Neural cell (in vitro differentiated cells): ENCODE measurements around the gene ARL4A. TPM values are rescaled to one million over a fixed set of nuclear protein-coding genes. Genes with fewer than 3 reads are reported as not detected.

Experiments
- H2AFZ ChIP-seq: fragments of 200-600, 300-800 bp; sonication (generic), shearing (Covaris generic); 2 replicates; pipeline ENCODE4 v1.6.0; 2014; ENCODE audit warnings: low read depth, mild to moderate bottlenecking, antibody characterized with exemption, low read length, moderate library complexity
- H3F3A ChIP-seq: fragments of 200-600 bp; shearing (Covaris generic); 2 replicates; pipeline ENCODE4 v1.6.1; 2016; ENCODE audit warnings: mild to moderate bottlenecking, moderate library complexity, mixed read lengths, antibody characterized with exemption, low read length; ENCODE audit not compliant: insufficient read depth, poor library complexity, severe bottlenecking
- H3K27ac ChIP-seq: fragments of 200-600, 300-800 bp; sonication (generic), shearing (Covaris generic); 2 replicates; pipeline ENCODE4 v1.5.1; 2014; ENCODE audit warnings: mild to moderate bottlenecking, low read length, moderate library complexity
- H3K27me3 ChIP-seq: fragments of 300-800, 200-600 bp; sonication (generic), shearing (Covaris generic); 2 replicates; pipeline ENCODE4 v1.6.0; 2014; ENCODE audit warnings: mild to moderate bottlenecking, low read depth, low read length, moderate library complexity; ENCODE audit not compliant: insufficient read depth
- H3K36me3 ChIP-seq: fragments of 300-800, 200-600 bp; sonication (generic), shearing (Covaris generic); 2 replicates; pipeline ENCODE4 v1.5.1; 2014; ENCODE audit warnings: mild to moderate bottlenecking, antibody characterized with exemption, low read length, moderate library complexity; ENCODE audit not compliant: insufficient read depth
- H3K4me2 ChIP-seq: fragments of 300-800, 200-600 bp; sonication (generic), shearing (Covaris generic); 2 replicates; pipeline ENCODE4 v1.6.0; 2014; ENCODE audit warnings: mild to moderate bottlenecking, low read length
- H3K4me3 ChIP-seq: fragments of 300-800, 200-600 bp; sonication (generic), shearing (Covaris generic); 2 replicates; pipeline ENCODE4 v1.5.1; 2014; ENCODE audit warnings: mild to moderate bottlenecking, low read length, moderate library complexity
- H3K79me2 ChIP-seq: fragments of 200-600 bp; shearing (Covaris generic); replicated peaks from 2 replicates; pipeline ENCODE4 v1.6.0; 2014; ENCODE audit warnings: mild to moderate bottlenecking, low read length, moderate library complexity; ENCODE audit not compliant: insufficient read depth
- H3K9ac ChIP-seq: fragments of 300-800, 200-600 bp; sonication (generic), shearing (Covaris generic); 2 replicates; pipeline ENCODE4 v1.6.1; 2016; ENCODE audit warnings: mild to moderate bottlenecking, low read length, mixed read lengths
- H3K9me2 ChIP-seq: fragments of 200-600 bp; shearing (Covaris generic); 2 replicates; pipeline ENCODE4 v1.6.1; 2016; ENCODE audit warnings: mild to moderate bottlenecking, low read length, mixed read lengths; ENCODE audit not compliant: insufficient read depth
- H3K9me3 ChIP-seq: fragments of 200-600, 300-800 bp; sonication (generic), shearing (Covaris generic); 2 replicates; pipeline ENCODE4 v1.6.1; 2016; ENCODE audit warnings: mild to moderate bottlenecking, mixed run types, low read length, moderate library complexity, mixed read lengths
- H4K20me1 ChIP-seq: fragments of 200-600 bp; shearing (Covaris generic); 2 replicates; pipeline ENCODE4 v1.6.1; 2016; ENCODE audit warnings: mild to moderate bottlenecking, mixed run types; ENCODE audit not compliant: insufficient read depth
- EP300 ChIP-seq: fragments of 450-650 bp; conservative IDR thresholded peaks from 2 replicates; pipeline ENCODE4 v1.6.1; 2014; ENCODE audit warnings: antibody characterized with exemption, mild to moderate bottlenecking, moderate library complexity; ENCODE audit not compliant: poor library complexity, severe bottlenecking
- EZH2 ChIP-seq: fragments of 200-600, 300-800 bp; shearing (Covaris generic), sonication (generic); IDR thresholded peaks from 2 replicates; pipeline ENCODE4 v1.6.1; 2014; ENCODE audit warnings: antibody characterized with exemption, low read length, borderline replicate concordance, mild to moderate bottlenecking; ENCODE audit not compliant: insufficient read depth, poor library complexity, severe bottlenecking
- MXI1 ChIP-seq: fragments of 450-650 bp; conservative IDR thresholded peaks from 2 replicates; pipeline ENCODE4 v1.6.1; 2014; ENCODE audit warnings: antibody characterized with exemption, mild to moderate bottlenecking; ENCODE audit not compliant: poor library complexity, severe bottlenecking
- POLR2AphosphoS5 ChIP-seq: IDR thresholded peaks from 2 replicates; pipeline ENCODE4 v1.6.1; 2012
- RAD21 ChIP-seq: fragments of 450-650 bp; conservative IDR thresholded peaks from 2 replicates; pipeline ENCODE4 v1.6.1; 2014; ENCODE audit warnings: antibody characterized with exemption, mild to moderate bottlenecking, moderate library complexity
- SMC3 ChIP-seq: fragments of 450-650 bp; conservative IDR thresholded peaks from 2 replicates; pipeline ENCODE4 v1.6.1; 2014; ENCODE audit warnings: antibody characterized with exemption, mild to moderate bottlenecking, moderate library complexity; ENCODE audit not compliant: poor library complexity
- TAF1 ChIP-seq: IDR thresholded peaks from 2 replicates; pipeline ENCODE4 v1.6.1; 2012; ENCODE audit warnings: low read depth
- polyA plus RNA-seq: library from polyadenylated mRNA; depleted of rRNA; stranded (reverse); fragments of >200 nt; gene quantifications from 2 replicates; pipeline ENCODE4 v1.2.3, GENCODE V29; 2014
- TF ChIP-seq, protein P1 (sequence below): IDR thresholded peaks from 2 replicates; pipeline ENCODE4 v1.6.1; 2012; ENCODE audit warnings: borderline replicate concordance
- TF ChIP-seq, protein P2 (sequence below): fragments of 450-650 bp; IDR thresholded peaks from 2 replicates; pipeline ENCODE4 v1.5.1; 2014; ENCODE audit warnings: antibody characterized with exemption, mild to moderate bottlenecking, moderate library complexity; ENCODE audit not compliant: poor library complexity, severe bottlenecking

ARL4A gene
- polyA plus RNA-seq, 1 donor from 2014 or later, result 10.9 TPM

DNA sequence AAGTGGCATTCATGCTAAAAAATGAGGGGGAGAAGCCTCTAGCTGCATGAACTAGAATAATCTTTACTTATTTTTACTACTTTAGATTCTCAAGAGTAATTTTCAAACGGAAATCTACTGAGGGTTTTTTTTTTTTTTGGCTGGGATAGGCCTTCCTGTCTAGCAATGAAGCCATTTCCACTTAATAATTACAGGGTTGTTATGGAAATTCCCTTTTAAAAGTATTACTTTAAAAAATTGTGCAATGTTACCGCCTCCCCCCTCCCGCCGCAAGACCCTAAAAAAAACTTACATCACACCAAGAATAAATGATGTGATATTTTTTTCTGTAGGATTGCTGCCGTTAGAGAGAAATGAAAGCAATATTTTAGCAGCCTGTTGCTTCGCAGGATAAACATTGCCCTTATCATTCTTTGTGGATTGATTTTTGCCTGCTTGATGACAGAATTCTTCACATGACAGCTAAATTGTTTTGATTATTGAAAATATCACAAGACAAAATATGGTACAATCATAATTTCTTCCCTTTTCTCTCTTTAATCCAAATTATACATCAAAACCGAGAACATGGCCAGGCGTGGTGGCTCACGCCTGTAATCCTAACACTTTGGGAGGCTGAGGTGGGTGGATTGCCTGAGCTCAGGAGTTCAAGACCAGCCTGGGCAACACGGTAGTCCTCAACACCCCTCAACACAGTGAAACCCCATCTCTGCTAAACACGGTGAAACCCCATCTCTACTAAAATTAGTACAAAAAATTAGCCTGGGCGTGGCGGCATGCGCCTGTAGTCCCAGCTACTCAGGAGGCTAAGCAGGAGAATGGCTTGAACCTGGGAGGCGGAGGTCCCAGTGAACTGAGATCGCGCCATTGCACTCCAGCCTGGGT, 32.8 kb downstream of the ARL4A start:
- Histone ChIP-seq H2AFZ (no peak overlapping the region), H3K4me3 (no peak overlapping the region), H3K9ac (no peak overlapping the region), H3K79me2 (no peaks in the 10 kb centered on the region), H3K27me3 (peaks cover 4% of the 10 kb centered on the region), H3K36me3 (no peaks in the 10 kb centered on the region), H4K20me1 (no peaks in the 10 kb centered on the region), H3K9me2 (no peaks in the 10 kb centered on the region), H3K27ac (no peak overlapping the region), H3F3A (no peaks in the 10 kb centered on the region), H3K4me2 (no peak overlapping the region), H3K9me3 (no peaks in the 10 kb centered on the region)
- TF ChIP-seq, protein P1, sequence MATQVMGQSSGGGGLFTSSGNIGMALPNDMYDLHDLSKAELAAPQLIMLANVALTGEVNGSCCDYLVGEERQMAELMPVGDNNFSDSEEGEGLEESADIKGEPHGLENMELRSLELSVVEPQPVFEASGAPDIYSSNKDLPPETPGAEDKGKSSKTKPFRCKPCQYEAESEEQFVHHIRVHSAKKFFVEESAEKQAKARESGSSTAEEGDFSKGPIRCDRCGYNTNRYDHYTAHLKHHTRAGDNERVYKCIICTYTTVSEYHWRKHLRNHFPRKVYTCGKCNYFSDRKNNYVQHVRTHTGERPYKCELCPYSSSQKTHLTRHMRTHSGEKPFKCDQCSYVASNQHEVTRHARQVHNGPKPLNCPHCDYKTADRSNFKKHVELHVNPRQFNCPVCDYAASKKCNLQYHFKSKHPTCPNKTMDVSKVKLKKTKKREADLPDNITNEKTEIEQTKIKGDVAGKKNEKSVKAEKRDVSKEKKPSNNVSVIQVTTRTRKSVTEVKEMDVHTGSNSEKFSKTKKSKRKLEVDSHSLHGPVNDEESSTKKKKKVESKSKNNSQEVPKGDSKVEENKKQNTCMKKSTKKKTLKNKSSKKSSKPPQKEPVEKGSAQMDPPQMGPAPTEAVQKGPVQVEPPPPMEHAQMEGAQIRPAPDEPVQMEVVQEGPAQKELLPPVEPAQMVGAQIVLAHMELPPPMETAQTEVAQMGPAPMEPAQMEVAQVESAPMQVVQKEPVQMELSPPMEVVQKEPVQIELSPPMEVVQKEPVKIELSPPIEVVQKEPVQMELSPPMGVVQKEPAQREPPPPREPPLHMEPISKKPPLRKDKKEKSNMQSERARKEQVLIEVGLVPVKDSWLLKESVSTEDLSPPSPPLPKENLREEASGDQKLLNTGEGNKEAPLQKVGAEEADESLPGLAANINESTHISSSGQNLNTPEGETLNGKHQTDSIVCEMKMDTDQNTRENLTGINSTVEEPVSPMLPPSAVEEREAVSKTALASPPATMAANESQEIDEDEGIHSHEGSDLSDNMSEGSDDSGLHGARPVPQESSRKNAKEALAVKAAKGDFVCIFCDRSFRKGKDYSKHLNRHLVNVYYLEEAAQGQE, result no peak
- no peak for TF ChIP-seq TAF1
- no peak for TF ChIP-seq EP300
- TF ChIP-seq, protein P2, sequence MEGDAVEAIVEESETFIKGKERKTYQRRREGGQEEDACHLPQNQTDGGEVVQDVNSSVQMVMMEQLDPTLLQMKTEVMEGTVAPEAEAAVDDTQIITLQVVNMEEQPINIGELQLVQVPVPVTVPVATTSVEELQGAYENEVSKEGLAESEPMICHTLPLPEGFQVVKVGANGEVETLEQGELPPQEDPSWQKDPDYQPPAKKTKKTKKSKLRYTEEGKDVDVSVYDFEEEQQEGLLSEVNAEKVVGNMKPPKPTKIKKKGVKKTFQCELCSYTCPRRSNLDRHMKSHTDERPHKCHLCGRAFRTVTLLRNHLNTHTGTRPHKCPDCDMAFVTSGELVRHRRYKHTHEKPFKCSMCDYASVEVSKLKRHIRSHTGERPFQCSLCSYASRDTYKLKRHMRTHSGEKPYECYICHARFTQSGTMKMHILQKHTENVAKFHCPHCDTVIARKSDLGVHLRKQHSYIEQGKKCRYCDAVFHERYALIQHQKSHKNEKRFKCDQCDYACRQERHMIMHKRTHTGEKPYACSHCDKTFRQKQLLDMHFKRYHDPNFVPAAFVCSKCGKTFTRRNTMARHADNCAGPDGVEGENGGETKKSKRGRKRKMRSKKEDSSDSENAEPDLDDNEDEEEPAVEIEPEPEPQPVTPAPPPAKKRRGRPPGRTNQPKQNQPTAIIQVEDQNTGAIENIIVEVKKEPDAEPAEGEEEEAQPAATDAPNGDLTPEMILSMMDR, result no peak
- TF ChIP-seq POLR2AphosphoS5, result no peak
- TF ChIP-seq SMC3, result no peak
- no peak for TF ChIP-seq MXI1
- no peak for TF ChIP-seq RAD21
- no peak for TF ChIP-seq EZH2

DNA sequence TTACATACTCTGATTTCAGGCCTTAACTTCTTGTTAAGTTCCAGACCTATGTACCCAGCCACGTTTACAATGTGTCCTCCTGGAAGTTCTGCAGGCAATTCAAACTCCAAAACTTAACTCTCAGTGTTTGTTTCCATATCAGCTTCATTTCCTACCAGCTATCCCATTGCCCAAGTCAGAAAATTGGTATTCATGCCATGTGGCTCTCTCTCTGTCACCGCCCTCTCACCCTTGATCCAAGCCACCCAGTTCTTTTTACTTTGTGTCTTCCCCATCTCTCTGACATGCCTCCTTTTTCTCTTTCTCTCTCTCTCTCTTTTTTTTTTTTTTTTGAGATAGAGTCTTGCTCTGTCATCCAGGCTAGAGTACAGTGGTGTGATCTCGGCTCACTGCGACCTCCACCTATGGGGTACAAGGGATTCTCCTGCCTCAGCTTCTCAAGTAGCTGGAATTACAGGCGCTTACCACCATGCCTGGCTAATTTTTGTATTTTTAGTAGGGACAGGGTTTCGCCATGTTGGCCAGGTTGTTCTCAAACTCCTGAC, 33.9 kb downstream of the ARL4A start:
- Histone ChIP-seq H3K27me3 (peaks cover 4% of the 10 kb centered on the region), H3K9me2 (no peaks in the 10 kb centered on the region), H3K4me3 (no peak overlapping the region), H3K27ac (no peak overlapping the region), H3F3A (no peaks in the 10 kb centered on the region), H3K79me2 (no peaks in the 10 kb centered on the region), H3K9me3 (no peaks in the 10 kb centered on the region), H3K9ac (no peak overlapping the region), H3K4me2 (no peak overlapping the region), H3K36me3 (no peaks in the 10 kb centered on the region), H2AFZ (no peak overlapping the region), H4K20me1 (no peaks in the 10 kb centered on the region)
- TF ChIP-seq EZH2, result no peak
- TF ChIP-seq, protein P2, result no peak
- no peak for TF ChIP-seq TAF1
- no peak for TF ChIP-seq POLR2AphosphoS5
- no peak for TF ChIP-seq MXI1
- TF ChIP-seq RAD21, result no peak
- no peak for TF ChIP-seq EP300
- TF ChIP-seq, protein P1, result no peak
